Tibial nerve (tissue), 3 donors: Measurements from ENCODE around the gene ERLEC1.

Experiments
- POLR2A ChIP-seq, 2 donors: fragments of 450-650 bp; IDR thresholded peaks; one replicate each; pipeline ENCODE4 v1.6.1; 2017; ENCODE audit warnings: antibody characterized with exemption in 2 of 2, mild to moderate bottlenecking in 2 of 2, moderate library complexity in 2 of 2
- TF ChIP-seq, protein P1 (sequence below), 5 experiments: fragments of 200-600 bp in 3 of 5; fragments of 450-650 bp in 2 of 5; sonication (generic) in 3 of 5; IDR thresholded peaks; one replicate each; pipeline ENCODE4 v1.5.1; 2016 to 2019; ENCODE audit warnings: antibody characterized with exemption in 5 of 5, mild to moderate bottlenecking in 3 of 5, moderate library complexity in 2 of 5

GRCh38 chr2:53821810-53822209 lies 35.0 kb downstream of the ERLEC1 start:
- TF ChIP-seq, protein P1, sequence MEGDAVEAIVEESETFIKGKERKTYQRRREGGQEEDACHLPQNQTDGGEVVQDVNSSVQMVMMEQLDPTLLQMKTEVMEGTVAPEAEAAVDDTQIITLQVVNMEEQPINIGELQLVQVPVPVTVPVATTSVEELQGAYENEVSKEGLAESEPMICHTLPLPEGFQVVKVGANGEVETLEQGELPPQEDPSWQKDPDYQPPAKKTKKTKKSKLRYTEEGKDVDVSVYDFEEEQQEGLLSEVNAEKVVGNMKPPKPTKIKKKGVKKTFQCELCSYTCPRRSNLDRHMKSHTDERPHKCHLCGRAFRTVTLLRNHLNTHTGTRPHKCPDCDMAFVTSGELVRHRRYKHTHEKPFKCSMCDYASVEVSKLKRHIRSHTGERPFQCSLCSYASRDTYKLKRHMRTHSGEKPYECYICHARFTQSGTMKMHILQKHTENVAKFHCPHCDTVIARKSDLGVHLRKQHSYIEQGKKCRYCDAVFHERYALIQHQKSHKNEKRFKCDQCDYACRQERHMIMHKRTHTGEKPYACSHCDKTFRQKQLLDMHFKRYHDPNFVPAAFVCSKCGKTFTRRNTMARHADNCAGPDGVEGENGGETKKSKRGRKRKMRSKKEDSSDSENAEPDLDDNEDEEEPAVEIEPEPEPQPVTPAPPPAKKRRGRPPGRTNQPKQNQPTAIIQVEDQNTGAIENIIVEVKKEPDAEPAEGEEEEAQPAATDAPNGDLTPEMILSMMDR (IDR thresholded peaks at IDR 0.05) = no peak
- no peak for TF ChIP-seq POLR2A (IDR thresholded peaks at IDR 0.05)
